Stimulated activated CD4-positive, alpha-beta T cell treated with anti-CD3 and anti-CD28 coated beads, TNF-alpha, amount 100 ng/mL, for 24 hours (primary cell): ENCODE results near the gene YIF1B.

Experiments used
- DNase-seq, 3 experiments: peaks; one replicate each; pipeline ENCODE4 v3.0.0-alpha.2; 2020; ENCODE audit warnings: low read depth in 3 of 3

YIF1B gene

DNA sequence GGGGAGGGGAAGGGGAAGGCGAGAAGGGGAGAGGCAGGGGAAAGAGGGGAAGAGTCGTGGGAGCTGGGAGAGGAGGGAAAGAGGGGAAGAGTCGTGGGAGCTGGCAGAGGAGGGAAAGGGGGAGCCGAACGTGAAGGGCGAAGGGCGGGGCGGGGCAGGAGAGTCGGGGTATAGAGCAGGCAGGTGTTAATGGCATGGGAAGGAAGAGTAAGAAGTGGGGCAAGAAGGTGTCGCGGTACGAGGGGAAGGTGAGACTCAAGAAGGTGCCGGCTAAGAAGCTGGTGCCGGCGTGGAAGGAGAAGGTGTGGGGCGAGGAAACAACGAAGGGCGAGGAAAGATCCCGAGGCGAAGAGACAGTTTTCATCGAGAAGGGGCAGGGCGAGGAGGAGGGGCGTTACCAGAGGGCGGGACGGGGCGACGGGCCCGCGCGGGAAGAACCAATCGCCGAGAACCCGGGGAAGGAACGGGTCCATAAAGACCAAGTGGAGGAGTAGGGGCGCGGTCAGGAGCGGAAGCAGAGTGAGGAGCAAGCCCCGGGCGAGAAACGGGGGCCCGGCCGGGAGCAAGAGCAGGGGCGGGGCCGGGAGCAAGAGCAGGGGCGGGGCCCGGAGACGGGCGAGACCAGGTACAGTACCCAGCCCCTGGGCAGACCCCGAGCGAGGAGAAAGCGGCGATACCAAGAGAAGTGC is 20.3 kb upstream of the YIF1B start:
- peak; percentile 91 to 97 (median 92) for DNase-seq

DNA sequence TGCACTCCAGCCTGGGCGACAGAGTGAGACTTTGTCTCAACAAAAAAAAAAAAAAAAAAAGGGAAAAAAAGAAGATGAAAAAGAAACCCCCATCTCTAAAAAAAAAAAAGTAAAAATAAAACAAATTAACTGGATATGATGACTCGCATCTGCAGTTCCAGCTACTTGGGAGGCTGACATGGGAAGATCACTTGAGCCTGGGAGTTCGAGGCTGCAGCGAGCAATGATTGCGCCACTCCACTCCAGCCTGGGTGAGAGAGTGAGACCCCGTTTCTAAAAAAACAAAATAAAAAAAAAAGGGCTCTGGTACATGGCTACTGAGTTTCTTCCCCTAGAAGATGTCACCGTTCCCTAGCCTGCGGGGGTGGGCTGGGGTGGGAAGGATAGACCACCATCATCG is 17.5 kb upstream of the YIF1B start:
- no peak for DNase-seq

DNA sequence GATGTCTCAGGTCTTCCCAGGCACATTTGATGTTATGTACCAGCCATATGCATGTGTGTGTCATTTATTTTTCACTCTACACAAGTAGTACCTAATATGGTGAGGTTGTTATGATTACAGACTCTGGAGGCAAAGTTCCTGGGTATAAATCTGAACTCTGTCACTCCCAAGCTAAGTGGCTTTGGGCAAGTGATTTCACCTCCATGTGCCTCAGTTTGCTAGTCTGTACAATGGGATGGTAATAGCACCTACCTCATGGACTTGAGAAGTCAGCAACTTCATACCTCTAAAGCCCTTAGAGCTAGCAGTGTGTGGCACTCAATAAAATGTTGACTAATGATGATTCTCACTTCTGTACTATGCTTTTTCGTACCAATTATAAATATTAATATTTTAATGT is 16.0 kb upstream of the YIF1B start:
- no peak for DNase-seq

DNA sequence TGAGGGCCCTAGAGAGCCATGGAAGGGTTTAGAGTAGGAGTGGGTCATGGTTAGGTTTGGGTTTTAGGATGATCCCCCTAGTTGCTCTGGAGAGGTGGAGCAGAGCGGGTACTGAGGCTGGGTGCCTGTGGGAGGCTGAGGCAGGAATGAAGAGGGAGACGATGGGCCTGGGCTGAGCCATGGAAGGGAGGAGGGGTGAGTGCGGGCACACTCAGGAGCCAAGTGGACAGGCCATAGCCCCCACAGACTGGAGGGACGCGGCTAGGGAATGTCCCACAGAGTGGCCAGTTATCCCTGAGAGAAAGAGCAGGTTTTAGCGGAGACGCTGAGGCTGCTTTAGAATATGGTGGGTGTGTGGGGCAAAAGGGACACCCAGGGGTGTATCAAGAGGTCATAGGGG is 13.9 kb upstream of the YIF1B start:
- no peak for DNase-seq

DNA sequence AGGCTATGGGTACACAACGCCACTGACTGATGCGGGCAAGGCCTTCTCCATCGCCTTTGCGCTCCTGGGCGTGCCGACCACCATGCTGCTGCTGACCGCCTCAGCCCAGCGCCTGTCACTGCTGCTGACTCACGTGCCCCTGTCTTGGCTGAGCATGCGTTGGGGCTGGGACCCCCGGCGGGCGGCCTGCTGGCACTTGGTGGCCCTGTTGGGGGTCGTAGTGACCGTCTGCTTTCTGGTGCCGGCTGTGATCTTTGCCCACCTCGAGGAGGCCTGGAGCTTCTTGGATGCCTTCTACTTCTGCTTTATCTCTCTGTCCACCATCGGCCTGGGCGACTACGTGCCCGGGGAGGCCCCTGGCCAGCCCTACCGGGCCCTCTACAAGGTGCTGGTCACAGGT is 10.8 kb upstream of the YIF1B start:
- no peak for DNase-seq

DNA sequence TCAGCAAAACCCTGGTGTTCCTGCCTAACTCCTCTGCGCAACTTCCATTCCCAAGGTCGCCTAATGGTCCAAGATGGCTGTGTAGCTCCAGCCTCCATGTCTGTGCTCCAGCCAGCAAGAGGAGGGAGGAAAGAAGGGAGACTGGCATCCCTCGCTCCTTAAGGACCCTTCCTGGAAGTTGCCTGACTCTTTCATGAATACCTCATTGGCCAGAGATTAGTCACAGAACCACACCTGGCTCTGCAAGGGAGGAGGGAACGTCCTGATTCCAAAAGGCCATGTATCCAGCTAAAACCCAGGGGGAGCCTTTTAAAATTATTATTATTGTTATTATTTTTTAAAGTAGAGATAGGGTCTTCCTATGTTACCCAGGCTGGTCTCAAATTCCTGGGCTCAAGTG is 8.7 kb upstream of the YIF1B start:
- DNase-seq, result no peak

DNA sequence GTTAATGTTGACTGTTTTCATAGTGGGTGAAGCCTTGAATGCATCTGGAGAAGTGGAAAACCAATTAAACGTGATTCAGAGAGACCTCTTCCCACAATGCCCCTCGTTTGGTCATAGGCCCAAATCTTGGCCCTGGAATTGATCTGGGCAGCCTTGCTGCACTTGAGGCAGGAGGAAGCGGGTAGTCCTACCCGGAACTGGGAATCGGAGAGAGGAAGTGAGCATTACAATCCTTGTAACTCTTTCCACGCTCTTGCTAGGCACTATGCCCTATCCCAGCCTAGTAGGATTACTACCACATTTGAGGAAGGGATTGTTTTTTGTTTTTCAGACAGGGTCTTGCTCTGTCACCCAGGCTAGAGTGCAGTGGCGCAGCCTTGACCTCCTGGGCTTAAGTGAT is 7.5 kb upstream of the YIF1B start:
- no peak for DNase-seq

DNA sequence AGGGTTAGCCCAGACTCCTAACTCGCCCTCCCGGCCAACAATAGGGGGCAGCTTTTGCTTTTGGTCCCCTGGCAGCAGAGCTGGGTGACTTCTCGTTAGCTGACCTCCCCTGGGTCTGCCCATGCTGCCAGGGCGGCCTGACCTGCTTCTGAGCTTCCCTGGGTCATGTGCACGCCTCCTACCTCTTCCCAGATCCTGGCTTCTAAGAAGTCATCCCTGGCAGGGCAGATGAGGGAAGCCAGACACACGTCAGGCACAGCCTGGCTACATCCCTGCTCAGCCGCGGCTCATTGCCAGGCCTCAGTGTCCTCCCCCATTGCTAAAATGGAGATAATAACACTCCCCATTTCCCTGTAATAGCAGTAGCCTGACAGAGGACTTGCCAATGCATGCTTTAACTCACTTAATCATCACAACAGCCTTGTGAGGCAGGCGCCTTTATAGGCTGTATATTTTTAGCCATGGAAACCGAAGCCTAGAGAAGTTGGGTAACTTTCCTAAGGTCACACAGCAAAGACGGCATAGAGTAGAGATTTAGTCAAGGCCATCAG is 6.0 kb upstream of the YIF1B start:
- no peak for DNase-seq

DNA sequence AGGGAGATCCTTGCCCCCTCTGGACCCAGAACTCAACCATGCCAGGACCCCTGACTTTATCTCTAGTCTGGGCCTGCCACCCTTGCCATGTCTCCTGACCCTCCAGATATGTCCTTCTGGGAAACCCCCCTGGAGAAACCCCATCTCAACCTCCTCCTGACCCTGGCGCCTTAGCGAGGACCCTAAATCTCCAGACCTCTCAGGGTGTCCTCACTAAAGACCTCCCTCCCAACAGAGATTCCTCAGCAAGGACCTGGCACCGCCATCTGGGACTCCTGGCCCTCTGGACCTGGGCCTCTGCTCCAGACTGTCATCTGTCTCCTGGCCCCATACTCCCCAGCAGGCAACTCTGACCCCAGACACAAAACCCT is 5.2 kb upstream of the YIF1B start:
- DNase-seq, result no peak

DNA sequence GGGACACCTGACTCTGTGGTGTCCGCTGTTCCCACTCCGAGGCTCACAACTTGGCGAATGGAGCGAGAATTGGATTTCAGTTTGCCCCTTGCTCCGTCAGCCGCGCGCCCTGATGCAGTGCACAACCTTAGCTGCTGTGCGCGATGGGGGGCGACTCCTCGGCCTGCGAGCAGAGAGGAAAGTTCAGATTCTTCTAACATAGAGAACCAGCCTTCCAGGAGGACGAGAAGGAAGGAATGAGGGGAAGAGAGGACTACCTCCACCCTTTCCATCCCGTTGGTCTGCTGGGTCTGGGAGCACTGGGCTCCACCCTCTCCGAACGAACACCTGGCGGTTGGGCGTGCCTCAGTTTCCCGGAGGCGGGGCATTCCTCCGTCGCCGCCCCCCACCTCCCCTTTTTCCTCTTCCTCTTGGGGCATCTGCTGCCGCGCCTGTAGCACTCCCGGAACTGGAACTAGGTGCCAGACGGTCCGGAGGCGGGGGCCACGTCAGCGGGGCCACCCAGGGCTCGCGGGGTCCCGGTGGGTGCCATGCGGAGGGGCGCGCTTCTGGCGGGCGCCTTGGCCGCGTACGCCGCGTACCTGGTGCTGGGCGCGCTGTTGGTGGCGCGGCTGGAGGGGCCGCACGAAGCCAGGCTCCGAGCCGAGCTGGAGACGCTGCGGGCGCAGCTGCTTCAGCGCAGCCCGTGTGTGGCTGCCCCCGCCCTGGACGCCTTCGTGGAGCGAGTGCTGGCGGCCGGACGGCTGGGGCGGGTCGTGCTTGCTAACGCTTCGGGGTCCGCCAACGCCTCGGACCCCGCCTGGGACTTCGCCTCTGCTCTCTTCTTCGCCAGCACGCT is 3.9 kb upstream of the YIF1B start, which contains the start of gene KCNK6:
Gene KCNK6 (plus strand): TSS at position 425 of the 838 bp plus-strand sequence. CDS start 106 bp downstream, at position 531.
- DNase-seq, result peak; percentile 14 to 72 (median 19)

DNA sequence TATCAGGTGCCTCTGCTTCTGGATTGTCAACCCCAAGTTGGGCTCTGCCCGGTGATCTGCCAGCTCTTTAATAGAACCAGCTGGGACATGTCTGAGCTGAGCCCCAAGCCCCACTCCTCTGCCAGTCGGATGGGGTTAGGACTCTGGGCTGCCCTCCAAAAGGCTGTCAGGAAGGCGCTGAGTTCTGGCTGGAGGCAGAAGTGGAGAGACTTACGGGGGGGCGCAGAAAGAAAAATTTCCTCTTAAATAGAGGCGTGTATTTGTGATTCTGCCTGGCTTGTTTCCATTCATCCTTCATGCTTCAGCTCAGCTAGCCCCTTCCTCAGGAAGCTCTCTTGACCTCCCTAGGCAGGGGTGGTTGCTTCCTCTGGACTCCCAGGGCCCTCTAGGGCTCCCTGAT is 2.9 kb upstream of the YIF1B start:
- DNase-seq, result no peak

DNA sequence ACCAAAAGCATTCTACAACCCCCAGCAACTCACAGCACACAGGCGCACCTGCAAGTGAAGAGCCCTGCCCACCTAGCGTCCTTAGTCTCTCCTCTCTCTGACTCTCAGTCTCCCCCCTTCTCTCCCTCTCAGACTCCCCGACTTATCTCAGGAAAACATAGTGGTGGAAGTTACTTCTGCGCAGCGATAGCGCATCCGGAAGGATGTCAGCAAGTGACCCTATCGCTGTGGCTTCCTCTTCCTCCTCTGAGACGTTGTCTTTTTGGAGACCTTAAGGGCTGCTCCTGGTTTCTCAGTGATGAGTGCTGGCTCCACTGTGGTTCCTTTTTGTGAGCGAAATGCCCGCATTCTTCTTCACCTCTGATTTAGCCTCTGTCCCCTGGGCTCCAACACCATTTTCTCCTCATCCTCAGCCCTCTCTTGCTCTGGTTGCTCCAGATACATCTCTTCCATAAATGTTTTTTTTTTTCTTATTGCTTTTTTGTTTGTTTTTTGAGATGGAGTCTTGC is 1.4 kb upstream of the YIF1B start:
- DNase-seq, result no peak

DNA sequence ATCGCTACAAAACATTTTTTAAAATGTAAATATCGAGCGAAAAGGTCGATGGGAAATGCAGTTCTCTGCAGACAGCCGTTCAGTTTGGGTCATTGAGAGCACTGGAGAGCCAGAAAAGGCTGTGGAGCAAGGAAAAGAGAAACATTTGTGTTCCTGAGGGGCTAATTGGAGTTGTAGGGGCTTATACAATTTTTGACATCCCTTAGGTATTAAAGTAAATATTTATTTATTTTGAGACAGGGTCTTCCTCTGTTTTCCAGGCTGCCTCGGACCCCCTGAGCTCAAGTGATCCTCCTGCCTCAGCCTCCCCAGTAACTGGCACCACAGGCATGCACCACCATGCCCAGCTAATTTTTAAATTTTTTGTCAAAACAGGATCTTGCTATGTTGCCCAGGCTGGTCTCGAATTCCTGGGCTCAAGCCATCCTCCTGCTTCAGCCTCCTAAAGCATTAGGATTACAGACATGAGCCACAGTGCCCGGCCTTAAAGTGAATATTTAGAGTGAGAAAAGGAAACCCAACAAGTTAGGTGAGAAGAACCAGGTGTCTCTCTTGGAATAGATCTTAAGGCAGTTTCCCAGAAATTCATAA is 825 bp upstream of the YIF1B start:
- DNase-seq, result no peak

DNA sequence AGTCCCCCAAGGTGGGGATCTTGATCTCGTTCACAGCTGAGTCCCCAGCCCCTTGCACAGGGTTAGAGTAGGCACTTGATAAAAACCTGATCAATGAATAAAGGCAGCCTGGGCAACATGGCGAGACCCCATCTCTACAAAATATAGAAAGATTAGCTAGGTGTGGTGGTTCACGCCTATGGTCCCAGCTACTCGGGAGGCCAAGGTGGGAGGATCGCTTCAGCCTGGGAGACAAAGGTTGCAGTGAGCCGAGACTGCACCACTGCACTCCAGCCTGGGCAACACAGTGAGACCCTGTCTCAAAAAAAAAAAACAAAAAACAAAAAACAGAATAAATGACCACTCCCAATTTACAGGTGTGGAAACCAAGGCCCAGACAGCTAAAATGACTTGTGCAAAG is 4.8 kb downstream of the YIF1B start:
- DNase-seq, result no peak

DNA sequence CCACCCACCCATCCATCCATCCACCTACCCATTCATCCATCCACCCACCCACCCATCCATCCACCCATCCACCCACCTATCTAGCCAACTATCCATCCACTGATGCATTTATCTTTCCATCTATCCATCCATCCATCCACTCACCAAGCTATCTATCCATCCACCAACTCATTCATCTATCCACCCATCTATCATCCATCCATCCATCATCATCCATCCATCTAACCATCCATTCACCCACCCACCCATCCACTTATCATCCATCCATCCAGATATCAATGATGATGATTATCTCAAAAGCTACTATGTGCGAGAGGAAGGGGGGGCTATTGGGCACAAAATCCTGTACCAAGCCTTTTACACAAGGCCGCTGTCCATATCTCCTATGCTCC is 5.5 kb downstream of the YIF1B start:
- no peak for DNase-seq

DNA sequence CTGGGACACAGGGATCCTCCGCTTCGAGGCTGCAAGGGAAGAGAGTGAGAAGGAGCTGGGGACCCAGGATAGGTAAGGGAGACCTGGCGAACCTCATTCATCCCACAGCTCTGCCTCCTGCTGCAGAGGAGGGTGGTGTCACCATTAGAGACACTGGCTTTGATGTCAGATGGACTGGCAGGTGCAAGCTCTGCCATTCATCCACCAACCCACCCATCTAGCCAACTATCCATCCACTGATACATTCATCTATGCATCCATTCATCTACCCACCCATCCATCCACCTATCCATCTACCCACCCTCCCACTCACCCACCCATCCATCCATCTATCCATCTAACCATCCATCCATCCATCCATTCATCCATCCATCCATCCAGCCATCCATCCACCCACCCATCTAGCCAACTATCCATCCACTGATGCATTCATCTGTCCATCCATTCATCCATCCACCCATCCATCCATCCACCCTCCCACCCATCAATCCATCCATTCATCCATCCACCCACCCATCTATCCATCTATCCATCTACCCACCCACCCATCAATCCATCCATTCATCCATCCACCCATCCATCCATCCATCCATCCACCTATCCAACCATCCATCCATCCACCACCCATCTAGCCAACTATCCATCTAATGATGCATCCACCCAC is 6.0 kb downstream of the YIF1B start:
- no peak for DNase-seq

DNA sequence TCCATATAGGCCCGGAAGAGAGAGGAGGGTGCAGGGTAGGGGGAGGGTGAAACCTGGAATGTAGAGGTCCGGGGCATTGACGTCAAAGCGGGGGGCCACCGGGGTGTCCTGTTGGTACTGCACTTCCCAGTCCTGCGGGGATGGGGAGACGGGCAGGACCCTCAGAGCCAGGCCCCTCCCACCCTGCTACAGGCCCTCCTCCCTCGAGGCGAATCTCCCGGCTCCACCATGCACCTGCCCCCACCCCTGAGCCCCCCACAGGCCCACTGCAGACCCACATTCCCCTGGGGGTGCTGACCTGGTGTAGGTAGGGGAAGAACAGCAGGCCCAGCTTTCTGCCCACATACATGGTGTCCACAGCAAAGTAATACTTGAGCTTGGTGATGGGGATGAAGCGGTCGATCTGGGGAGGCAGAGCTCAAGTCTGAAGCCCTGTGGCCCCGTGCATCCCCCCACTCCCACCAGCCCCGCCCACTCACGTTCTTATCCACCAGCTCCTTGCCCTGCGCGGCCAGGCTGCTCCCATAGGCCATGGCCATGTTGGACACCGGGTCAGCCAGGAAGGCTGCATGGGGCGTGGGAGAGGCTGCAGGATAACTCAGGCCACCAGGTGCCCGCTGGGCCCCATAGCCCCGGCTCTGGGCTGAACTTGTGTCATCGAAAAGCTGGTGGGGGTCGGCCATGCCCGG is 6.7 kb downstream of the YIF1B start:
- DNase-seq, result no peak

DNA sequence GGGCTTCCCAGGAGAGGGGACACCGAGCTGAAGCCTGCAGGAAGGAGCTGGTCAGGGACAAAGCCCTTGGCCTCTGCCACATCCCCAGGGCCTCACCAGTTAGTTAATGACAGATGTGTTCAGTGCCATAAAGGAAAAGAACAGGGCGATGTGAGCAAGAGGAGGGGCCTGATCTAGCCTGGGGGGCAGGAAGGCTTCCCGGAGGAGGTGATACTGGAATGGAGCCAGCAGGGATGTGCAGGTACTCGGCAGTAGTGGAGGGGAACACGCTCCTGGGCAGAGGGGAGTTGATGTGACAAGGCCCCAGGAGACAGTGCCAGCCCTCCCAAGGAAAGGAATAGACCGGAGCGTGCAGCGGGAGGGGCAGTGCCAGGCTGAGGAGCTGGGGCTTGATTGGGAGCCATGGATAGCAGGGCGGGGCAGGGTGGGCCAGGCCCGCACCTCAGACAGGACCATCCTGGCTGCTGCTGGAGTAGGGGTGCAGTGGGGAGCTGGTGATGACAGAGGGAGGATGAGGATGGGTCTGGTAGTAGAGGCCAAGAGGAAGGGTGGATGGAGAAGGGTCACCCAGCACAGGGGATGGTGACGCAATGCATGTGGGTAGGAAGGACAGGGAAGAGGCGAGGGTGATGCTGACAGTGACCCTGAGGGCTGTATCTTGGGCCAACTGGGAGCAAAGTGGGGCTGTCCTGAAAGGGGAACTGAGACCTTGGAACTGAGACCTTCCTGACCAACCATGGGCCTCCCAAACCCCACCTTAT is 7.6 kb downstream of the YIF1B start:
- no peak for DNase-seq

DNA sequence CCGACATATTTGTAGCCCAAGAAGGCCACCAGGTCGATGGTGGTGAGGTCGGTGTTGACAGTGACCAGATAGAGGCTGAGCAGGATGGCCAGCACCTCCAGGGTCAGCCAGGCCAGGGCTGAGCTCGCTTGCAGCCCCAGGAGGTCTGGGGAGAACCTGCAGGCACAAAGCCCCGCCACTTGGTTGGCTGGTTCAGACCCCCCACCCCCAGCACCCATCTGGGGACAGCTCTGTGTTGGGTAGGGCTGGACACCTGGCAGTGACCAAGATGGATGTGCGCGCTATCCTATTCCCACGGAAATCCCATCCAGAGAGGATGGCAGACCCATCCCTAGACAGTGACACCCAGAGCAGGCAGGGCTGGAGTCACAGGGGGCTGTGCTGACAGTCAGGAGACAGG is 8.2 kb downstream of the YIF1B start:
- no peak for DNase-seq

DNA sequence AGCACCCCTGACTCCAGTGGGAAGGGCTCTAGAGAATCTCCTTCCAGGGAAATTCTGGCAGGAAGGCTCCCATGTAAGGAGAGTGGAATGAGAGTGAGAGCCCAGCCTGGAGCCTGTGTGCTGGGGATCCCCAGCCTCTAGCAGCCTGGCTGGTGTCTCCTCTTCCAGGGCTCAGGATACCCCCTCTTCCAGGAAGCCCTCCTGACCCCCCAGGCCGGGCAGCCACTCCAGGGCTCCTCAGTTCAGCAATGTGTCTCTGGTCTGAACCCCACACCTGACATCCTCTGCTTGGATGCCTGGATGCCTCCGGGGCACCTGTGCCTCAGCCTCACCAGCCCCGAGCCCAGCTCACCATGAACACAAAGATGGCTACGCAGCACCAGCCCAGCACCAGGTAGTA is 8.7 kb downstream of the YIF1B start:
- no peak for DNase-seq

DNA sequence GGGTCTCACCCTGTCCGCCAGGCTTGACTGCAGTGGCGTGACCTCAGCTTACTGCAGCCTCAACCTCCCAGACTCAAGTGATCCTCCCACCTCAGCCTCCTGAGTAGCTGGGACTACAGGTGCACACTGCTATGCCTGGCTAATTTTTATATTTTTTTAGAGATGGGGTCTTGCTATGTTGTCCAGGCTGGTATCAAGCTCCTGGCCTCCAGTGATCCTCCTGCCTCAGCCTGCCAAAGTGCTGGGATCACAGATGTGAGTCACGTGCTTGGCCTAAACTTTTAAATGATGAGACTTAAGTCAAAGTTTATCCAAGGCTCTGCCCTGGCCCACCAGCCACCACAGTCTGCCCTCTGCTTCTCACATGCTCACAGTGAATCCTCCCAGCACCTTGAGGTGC is 9.5 kb downstream of the YIF1B start:
- DNase-seq, result no peak
